Activated naive CD8-positive, alpha-beta T cell (primary cell): ENCODE data around the gene SEMA3G.

Experiments used
- H3K27ac Mint-ChIP-seq: one replicate; pipeline ENCODE4 v1.8.0; 2021; ENCODE audit warnings: mixed read lengths
- H3K27me3 Mint-ChIP-seq: one replicate; pipeline ENCODE4 v1.8.0; 2021; ENCODE audit warnings: mixed read lengths
- H3K36me3 Mint-ChIP-seq: one replicate; pipeline ENCODE4 v1.8.0; 2021; ENCODE audit warnings: mixed read lengths
- H3K4me1 Mint-ChIP-seq: one replicate; pipeline ENCODE4 v1.8.0; 2021; ENCODE audit warnings: low read depth, mixed read lengths
- H3K4me3 Mint-ChIP-seq: one replicate; pipeline ENCODE4 v1.8.0; 2021; ENCODE audit warnings: mild to moderate bottlenecking, mixed read lengths
- H3K9me3 Mint-ChIP-seq: one replicate; pipeline ENCODE4 v1.8.0; 2021; ENCODE audit warnings: low read depth, mixed read lengths

Gene SEMA3G

DNA sequence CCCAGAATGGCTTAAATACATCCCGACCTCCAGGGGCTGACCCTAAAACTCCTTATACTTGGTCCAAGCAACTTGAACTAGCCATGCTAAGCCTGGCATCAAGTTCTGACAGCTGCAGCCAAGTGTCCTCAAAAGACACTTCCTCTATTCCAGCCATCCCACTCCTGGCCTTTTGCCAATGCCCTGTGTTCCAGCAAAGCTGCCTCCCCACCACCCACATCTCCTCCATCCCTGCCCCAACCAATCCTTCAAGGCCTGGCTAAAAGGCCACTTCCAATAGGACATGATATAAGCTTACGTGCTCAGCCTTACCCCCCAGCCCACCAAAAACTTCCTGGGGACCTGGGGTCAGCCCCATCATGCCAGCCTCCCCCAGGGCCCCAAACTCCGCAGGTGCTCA is 40.9 kb downstream of the SEMA3G start:
- H3K4me1 Mint-ChIP-seq = peaks cover 13% of the 10 kb centered on the region

DNA sequence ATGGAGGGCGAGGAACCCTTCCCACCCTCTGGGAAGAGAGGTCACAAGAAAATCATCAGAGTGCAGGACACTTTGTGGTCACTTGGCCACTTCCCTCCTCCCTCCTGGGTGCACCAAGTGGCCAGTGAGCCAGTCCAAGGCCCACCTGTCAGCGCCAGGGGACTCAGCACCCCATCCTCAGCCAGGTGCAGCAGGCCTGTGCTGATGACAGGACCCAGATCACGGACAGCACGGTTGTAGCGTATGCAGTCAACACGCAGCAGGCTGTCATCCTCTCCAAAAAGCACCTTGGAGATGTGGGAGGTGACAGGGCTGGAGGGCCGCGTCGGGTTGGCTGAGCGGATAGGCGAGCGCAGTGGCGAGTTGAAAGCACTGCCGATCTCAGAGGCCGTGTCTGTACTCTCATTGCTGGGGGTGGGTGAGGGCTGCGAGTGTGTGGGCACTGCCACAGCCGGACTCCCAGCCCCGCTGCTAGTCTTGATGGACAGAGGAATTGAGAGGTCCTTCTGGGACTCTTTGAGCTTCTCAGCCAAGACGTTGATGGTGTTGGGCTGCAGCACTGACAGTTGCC is 41.5 kb downstream of the SEMA3G start:
- Mint-ChIP-seq H3K36me3 (peaks cover 2% of the 10 kb centered on the region), H3K4me1 (peaks cover 7% of the 10 kb centered on the region), H3K9me3 (no peaks in the 10 kb centered on the region), H3K27me3 (no peaks in the 10 kb centered on the region), H3K4me3 (no peak overlapping the region), H3K27ac (no peak overlapping the region)

More for the DNA sequence above, 40.9 kb downstream of the SEMA3G start:
- Mint-ChIP-seq H3K4me3 (no peak overlapping the region), H3K36me3 (peaks cover 2% of the 10 kb centered on the region), H3K27ac (no peak overlapping the region), H3K9me3 (no peaks in the 10 kb centered on the region), H3K27me3 (no peaks in the 10 kb centered on the region)

DNA sequence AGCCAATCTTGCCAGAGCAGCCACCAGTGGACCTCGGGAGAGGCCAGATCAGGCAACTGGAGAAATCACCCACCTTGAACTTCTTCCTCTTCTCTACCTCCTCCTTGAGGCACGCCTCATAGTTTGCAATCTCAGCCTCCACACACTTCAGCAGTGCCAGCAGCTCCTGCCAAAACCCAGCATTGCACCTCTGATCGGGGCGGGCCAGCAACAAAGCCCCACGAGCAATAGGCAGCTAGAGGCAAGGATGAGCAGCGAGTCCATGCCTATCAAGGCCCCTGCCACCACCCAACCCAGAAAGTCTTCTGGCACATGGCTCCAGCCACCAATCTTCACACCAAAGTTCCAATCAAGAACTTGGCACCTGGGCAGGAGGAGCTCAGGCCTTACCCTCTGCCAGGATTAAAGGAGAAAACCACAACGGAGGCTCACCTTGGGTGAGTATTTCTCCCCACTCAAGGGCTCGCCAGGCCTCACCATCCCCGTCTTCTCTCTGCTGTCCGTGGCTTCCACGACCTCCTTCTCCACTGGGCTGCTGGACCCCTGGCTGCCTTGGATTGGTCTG is 42.1 kb downstream of the SEMA3G start:
- H3K9me3 Mint-ChIP-seq = no peaks in the 10 kb centered on the region
- no peak overlapping the region for H3K4me3 Mint-ChIP-seq
- no peaks in the 10 kb centered on the region for H3K36me3 Mint-ChIP-seq
- H3K27ac Mint-ChIP-seq = no peak overlapping the region
- no peaks in the 10 kb centered on the region for H3K27me3 Mint-ChIP-seq
- peaks cover 4% of the 10 kb centered on the region for H3K4me1 Mint-ChIP-seq

DNA sequence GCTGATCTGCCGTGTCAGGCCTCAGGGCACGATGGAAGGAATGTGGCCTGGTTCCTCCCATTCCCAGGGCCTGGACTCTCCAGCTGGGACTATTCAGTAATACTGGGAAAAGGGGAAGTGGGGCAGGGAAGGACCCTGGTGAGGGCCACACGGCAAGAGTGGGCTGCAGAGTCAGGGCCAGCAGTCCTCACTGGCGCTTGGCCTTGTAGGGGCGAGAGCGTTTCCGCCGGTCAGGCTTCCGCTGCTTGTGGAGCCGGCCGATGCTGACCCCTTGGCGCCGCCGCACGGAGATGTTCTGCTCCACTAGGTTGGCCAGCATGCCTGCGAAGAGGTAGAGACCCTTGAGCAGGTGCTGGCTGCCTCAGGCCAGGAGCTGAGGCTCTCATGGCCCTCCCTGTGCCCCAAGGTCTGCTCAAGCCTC is 42.8 kb downstream of the SEMA3G start:
- H3K27ac Mint-ChIP-seq = no peak overlapping the region
- no peaks in the 10 kb centered on the region for H3K36me3 Mint-ChIP-seq
- H3K4me1 Mint-ChIP-seq = peaks cover 4% of the 10 kb centered on the region
- H3K4me3 Mint-ChIP-seq = no peak overlapping the region
- H3K27me3 Mint-ChIP-seq = no peaks in the 10 kb centered on the region
- H3K9me3 Mint-ChIP-seq = no peaks in the 10 kb centered on the region

DNA sequence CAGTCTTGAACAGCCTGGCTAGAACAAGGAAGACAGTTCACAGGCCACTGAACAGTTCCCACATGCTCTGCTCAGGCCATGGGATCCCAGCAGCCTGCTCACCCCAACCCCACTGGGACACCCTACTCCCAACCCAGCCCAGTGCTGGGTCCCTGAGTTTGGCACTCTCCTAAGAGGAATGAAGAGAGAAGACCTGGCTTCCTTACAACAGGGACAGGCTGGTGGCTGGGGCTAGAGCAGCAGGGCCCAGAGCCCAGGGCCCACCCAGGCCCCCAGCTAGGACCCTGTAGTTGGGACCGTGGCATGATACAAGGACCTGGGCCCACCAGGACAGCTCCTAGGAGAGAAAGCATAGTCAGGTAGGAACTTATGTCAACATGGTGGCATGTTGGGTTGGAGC is 43.4 kb downstream of the SEMA3G start:
- H3K27me3 Mint-ChIP-seq = no peaks in the 10 kb centered on the region
- no peaks in the 10 kb centered on the region for H3K9me3 Mint-ChIP-seq
- no peaks in the 10 kb centered on the region for H3K36me3 Mint-ChIP-seq
- H3K4me3 Mint-ChIP-seq = no peak overlapping the region
- peaks cover under 1% of the 10 kb centered on the region for H3K4me1 Mint-ChIP-seq
- H3K27ac Mint-ChIP-seq = no peak overlapping the region

DNA sequence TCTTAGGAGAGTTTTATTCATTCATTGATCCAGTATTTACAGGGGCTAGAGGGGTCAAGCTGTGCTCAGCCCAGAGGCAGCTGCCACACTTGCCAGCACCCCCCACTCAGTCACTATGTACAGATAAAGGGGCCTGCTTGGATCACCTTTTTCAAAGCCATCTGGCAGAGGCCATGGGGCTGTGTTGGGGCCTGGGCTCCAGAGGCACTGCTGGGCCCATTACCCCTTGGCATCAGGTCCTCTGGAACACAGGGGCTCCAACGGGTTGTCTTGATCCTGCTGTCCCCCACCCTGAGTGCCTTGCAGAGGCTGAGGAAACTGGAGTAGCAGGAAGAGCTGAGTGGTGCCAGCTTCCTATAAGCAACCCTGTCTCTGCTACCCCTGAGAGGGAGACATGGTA is 43.9 kb downstream of the SEMA3G start:
- H3K27ac Mint-ChIP-seq = no peak overlapping the region
- no peaks in the 10 kb centered on the region for H3K9me3 Mint-ChIP-seq
- no peaks in the 10 kb centered on the region for H3K36me3 Mint-ChIP-seq
- no peaks in the 10 kb centered on the region for H3K4me1 Mint-ChIP-seq
- H3K27me3 Mint-ChIP-seq = no peaks in the 10 kb centered on the region
- no peak overlapping the region for H3K4me3 Mint-ChIP-seq

DNA sequence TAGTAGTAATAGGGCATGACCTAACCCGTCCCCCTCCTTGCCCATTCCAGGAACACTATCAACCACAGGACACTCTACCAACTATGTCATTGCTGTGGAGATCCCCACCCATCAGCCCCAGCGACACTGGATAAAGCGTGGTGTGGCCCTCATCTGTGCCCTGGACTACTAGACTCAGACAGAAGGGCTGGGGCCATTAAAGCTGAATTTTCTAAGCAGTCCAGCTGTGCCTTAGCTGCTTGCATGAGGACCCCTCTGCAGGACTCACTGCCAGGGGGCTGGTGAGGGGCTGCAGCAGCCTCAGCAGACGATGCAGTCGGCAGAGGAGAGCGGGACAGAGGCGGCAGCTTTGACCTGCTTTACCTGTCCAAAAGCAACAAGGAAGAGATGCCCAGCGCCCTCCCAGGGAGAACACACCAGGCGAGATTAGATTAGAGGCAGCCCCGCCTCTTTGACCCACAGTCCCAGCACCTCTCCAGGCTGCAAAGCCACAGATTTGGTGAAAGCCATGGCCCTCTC is 44.6 kb downstream of the SEMA3G start:
- no peaks in the 10 kb centered on the region for H3K9me3 Mint-ChIP-seq
- no peaks in the 10 kb centered on the region for H3K4me1 Mint-ChIP-seq
- H3K27ac Mint-ChIP-seq = peak overlapping the region; percentile 64
- H3K4me3 Mint-ChIP-seq = no peak overlapping the region
- H3K27me3 Mint-ChIP-seq = no peaks in the 10 kb centered on the region
- no peaks in the 10 kb centered on the region for H3K36me3 Mint-ChIP-seq

DNA sequence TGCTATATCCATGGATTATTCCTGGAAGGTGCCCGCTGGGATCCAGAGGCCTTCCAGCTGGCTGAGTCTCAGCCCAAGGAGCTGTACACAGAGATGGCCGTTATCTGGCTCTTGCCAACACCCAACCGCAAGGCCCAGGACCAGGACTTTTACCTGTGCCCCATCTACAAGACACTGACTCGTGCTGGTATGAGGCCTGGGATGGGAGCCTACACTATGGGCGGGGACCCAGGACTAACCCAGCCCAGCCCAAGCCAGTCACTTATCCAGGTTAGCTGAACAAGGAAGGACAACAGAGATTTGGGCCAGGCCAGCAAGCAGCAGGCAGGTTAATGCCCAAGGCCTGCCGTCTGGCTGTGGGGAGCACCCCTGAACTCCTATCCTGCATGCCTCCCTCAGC is 45.3 kb downstream of the SEMA3G start:
- Mint-ChIP-seq H3K4me3 (no peak overlapping the region), H3K9me3 (no peaks in the 10 kb centered on the region), H3K27me3 (no peaks in the 10 kb centered on the region), H3K27ac (no peak overlapping the region), H3K4me1 (no peaks in the 10 kb centered on the region), H3K36me3 (no peaks in the 10 kb centered on the region)

DNA sequence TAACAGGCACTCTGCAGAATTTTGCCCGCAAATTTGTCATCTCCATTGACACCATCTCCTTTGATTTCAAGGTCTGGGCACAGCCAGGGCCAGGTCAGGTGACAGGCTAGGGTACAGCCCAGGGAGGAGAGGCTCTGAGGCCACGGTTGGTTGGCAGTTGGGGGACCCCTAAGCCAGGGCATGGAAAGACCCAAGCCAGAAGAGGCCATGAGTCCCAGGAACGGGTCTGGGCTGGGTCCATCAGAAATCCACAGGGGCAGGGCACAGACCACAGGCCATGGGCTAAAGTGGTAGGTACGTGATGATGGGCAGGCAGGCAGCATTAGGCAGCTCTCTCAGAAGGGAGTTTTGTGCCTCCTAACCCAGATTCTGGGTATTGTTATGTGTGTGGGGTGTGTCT is 45.8 kb downstream of the SEMA3G start:
- no peaks in the 10 kb centered on the region for H3K27me3 Mint-ChIP-seq
- no peaks in the 10 kb centered on the region for H3K36me3 Mint-ChIP-seq
- no peak overlapping the region for H3K27ac Mint-ChIP-seq
- no peaks in the 10 kb centered on the region for H3K4me1 Mint-ChIP-seq
- no peak overlapping the region for H3K4me3 Mint-ChIP-seq
- H3K9me3 Mint-ChIP-seq = no peaks in the 10 kb centered on the region

DNA sequence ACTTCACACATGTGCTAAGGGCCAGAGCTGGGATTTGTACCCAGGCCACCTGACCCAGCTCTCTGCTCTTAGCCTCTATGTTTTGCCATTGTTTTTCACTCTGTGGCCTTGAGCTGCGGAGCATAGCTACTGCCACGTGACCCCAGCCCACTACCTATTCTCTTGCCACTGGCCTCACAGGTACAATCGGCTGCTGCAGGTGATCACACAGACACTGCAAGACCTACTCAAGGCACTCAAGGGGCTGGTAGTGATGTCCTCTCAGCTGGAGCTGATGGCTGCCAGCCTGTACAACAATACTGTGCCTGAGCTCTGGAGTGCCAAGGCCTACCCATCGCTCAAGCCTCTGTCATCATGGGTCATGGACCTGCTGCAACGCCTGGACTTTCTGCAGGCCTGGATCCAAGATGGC is 46.2 kb downstream of the SEMA3G start:
- no peaks in the 10 kb centered on the region for H3K4me1 Mint-ChIP-seq
- H3K9me3 Mint-ChIP-seq = no peaks in the 10 kb centered on the region
- no peak overlapping the region for H3K4me3 Mint-ChIP-seq
- no peaks in the 10 kb centered on the region for H3K36me3 Mint-ChIP-seq
- H3K27ac Mint-ChIP-seq = no peak overlapping the region
- no peaks in the 10 kb centered on the region for H3K27me3 Mint-ChIP-seq

DNA sequence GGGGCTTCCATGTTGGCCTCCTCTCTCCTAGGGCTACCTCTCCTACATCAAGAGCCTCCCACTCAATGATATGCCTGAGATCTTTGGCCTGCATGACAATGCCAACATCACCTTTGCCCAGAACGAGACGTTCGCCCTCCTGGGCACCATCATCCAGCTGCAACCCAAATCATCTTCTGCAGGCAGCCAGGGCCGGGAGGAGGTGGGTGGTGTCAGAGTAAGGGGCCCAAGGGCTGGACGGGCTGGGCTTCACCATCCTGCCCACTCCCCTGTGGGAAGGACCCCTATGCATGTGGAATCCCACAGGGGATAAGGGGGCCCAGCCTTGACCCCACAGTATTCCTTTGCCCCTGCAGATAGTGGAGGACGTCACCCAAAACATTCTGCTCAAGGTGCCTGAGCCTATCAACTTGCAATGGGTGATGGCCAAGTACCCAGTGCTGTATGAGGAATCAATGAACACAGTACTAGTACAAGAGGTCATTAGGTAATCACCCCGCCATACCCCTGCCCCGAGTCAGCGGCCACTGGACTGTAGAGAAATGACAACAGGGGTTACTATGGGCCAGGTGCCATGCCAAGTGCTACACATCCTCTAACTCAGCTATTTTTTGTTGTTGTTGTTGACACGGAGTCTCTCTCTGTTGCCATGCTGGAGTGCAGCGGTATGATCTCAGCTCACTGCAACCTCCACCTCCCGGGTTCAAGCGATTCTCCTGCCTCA is 47.1 kb downstream of the SEMA3G start:
- Mint-ChIP-seq H3K36me3 (peaks cover 4% of the 10 kb centered on the region), H3K27ac (no peak overlapping the region), H3K27me3 (no peaks in the 10 kb centered on the region), H3K9me3 (no peaks in the 10 kb centered on the region), H3K4me3 (no peak overlapping the region), H3K4me1 (no peaks in the 10 kb centered on the region)

DNA sequence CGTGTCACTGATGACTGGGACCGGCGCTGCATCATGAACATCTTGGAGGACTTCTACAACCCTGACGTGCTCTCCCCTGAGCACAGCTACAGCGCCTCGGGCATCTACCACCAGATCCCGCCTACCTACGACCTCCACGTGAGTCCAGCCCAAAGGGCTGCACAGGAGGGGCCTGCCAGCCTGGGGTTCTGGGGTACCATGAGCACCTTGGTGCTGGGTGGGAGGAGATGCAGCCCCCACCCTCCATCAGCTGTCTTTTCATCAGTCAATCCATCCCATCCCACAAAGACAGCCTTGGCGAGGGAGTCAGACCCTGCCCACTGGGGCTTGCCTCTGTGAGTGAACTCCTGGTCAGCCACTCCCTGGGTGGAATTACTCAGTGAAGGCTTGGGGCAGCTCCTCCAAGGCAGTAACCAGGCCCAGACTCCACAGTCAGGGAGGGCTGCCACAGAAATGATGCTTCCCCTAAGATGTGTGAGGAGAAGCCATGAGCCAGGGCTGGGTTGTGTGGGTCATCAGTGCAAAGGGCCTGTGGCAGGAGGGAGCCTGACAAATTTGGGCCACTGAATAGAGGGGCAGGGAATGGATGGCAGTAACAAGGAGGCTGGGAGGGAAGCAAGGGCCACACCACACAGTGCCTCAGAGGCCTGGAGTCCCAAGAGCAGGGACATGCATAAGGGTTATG is 47.9 kb downstream of the SEMA3G start:
- H3K27me3 Mint-ChIP-seq = no peaks in the 10 kb centered on the region
- H3K4me1 Mint-ChIP-seq = no peaks in the 10 kb centered on the region
- H3K4me3 Mint-ChIP-seq = no peak overlapping the region
- no peak overlapping the region for H3K27ac Mint-ChIP-seq
- peaks cover 5% of the 10 kb centered on the region for H3K36me3 Mint-ChIP-seq
- no peaks in the 10 kb centered on the region for H3K9me3 Mint-ChIP-seq

DNA sequence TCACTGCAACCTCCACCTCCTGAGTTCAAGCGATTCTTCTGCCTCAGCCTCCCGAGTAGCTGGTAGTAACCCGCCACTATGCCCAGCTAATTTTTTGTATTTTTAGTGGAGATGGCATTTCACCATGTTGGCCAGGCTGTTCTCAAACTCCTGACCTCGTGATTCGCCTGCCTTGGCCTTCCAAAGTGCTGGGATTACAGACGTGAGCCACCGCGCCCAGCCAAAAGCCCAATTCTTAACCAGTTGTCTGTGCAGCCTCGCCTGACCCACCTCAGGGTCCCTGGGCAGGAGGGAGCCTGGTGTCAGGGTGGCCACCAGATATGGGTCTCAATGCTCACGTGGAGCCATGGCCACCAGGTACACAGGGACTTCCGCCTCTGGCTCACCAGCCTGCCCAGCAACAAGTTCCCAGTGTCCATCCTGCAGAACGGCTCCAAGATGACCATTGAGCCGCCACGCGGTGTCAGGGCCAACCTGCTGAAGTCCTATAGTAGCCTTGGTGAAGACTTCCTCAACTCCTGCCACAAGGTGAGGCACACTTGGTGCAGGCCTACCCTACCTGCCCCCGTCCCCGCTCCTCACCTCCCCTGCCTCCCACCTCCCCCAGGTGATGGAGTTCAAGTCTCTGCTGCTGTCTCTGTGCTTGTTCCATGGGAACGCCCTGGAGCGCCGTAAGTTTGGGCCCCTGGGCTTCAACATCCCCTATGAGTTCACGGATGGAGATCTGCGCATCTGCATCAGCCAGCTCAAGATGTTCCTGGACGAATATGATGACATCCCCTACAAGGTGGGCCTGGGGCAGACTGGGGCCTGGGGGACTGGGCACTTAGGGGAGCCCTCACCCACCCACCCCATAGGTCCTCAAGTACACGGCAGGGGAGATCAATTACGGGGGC is 48.6 kb downstream of the SEMA3G start:
- peaks cover 5% of the 10 kb centered on the region for H3K36me3 Mint-ChIP-seq
- H3K4me3 Mint-ChIP-seq = no peak overlapping the region
- no peaks in the 10 kb centered on the region for H3K9me3 Mint-ChIP-seq
- H3K27ac Mint-ChIP-seq = no peak overlapping the region
- H3K27me3 Mint-ChIP-seq = no peaks in the 10 kb centered on the region
- no peaks in the 10 kb centered on the region for H3K4me1 Mint-ChIP-seq

DNA sequence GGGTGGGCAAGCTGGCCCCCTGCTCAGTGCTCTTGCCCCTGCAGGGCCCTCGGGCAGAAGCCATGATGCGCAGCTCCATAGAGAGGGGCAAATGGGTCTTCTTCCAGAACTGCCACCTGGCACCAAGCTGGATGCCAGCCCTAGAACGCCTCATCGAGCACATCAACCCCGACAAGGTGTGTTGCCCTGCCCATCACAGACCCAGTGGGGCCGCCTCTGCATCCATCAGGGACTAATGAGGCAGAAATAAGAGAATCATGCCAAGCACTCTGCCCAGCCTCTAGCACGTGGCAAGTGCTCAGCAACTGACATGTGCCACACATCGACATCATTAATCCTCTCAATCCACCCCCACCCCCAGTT is 49.4 kb downstream of the SEMA3G start:
- Mint-ChIP-seq H3K4me1 (no peaks in the 10 kb centered on the region), H3K4me3 (no peak overlapping the region), H3K27me3 (no peaks in the 10 kb centered on the region), H3K27ac (no peak overlapping the region), H3K9me3 (no peaks in the 10 kb centered on the region), H3K36me3 (peaks cover 5% of the 10 kb centered on the region)
